Measurements from ENCODE around the gene THRB. TPM values are rescaled to one million over a fixed set of nuclear protein-coding genes. Genes with fewer than 3 reads are reported as not detected.

The THRB gene
- total and polyA plus RNA-seq, 12 donors = 3.8 to 32.8 (median 26.0) TPM

DNA sequence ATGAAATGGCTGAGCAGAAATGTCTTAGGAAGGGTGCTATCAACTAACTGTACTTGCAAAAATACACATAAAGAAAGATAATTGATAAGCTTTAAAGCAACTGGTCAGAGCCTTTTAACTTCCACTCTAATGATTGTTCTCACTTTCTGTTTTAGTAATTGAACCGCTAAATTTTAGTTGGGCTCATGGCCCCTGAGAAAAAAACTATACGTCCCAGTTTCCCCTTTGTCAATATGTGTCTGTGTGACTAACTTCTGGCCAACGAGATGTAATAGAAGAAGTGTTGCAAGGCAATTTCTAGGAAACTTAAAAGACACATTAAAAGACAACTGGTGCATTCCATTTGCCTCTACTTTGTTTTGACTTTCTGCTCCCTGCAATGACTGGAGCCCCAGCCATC, 325.7 kb downstream of the THRB start:
- ATAC-seq (no peak), DNase-seq (no peak)
- TF ChIP-seq, protein P1, sequence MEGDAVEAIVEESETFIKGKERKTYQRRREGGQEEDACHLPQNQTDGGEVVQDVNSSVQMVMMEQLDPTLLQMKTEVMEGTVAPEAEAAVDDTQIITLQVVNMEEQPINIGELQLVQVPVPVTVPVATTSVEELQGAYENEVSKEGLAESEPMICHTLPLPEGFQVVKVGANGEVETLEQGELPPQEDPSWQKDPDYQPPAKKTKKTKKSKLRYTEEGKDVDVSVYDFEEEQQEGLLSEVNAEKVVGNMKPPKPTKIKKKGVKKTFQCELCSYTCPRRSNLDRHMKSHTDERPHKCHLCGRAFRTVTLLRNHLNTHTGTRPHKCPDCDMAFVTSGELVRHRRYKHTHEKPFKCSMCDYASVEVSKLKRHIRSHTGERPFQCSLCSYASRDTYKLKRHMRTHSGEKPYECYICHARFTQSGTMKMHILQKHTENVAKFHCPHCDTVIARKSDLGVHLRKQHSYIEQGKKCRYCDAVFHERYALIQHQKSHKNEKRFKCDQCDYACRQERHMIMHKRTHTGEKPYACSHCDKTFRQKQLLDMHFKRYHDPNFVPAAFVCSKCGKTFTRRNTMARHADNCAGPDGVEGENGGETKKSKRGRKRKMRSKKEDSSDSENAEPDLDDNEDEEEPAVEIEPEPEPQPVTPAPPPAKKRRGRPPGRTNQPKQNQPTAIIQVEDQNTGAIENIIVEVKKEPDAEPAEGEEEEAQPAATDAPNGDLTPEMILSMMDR (IDR thresholded peaks at IDR 0.05) = no peak
- peaks cover 0 to 6% (median 0%) of the 10 kb centered on the region in 9 donors for H3K4me1 ChIP-seq
- 91 to 93% methylated on average over 3 of the region's 3 CpGs for WGBS, 2 donors
- no peaks in the 10 kb centered on the region for H3K9me3 ChIP-seq
- no peaks in the 10 kb centered on the region for H3K36me3 ChIP-seq
- no peak overlapping the region for H3K27ac ChIP-seq
- H3K4me3 ChIP-seq = no peak overlapping the region
- intact Hi-C loops (cut with DNase I) = no loop called here
- no peaks in the 10 kb centered on the region for H3K27me3 ChIP-seq

DNA sequence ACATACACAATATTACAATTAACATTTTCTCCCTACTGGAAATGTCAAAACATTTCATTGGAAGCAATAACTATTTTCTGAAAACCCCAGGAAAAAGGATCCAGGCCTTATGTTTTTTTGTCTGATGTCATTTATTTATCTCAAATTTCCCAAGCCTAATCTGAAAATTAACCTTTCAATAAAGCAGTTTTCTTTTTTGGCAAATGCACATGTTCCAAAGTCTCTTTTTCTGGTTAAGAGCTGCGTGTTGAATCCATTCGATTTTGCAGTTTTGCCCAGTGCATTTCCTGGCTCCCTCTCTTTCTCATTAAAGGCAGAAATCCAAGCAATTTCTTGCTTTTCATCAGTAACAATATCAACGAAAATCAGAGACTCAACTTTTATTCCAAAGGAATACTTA, 327.2 kb downstream of the THRB start:
- Histone ChIP-seq H3K27ac (no peak overlapping the region), H3K36me3 (no peaks in the 10 kb centered on the region), H3K4me3 (no peak overlapping the region), H3K27me3 (no peaks in the 10 kb centered on the region), H3K4me1 (peaks cover 0 to 6% (median 0%) of the 10 kb centered on the region in 9 donors), H3K9me3 (no peaks in the 10 kb centered on the region)
- TF ChIP-seq, protein P1 (IDR thresholded peaks at IDR 0.05) = no peak
- ATAC-seq (no peak), DNase-seq (no peak)
- intact Hi-C loops (cut with DNase I) = no loop called here
- 57 to 67% methylated on average over 3 of the region's 3 CpGs for WGBS, 2 donors

DNA sequence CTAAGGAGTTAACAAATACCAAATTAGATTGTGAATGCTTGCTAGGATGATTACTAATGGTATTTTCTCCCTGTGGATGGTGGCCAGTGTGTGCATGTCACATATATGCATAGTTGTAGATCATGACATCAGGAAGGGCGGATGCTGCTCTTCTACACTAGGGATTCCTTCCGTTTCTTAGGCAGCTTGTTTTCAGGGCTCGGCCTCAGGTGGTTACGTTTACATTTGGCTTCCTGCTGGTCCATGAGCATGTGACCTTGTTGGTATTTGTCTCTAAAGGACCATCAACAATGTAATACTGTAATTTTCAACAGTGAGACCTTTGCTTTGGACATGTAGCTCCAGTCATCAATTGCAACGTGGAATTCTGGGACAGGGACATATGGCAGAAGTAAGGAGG, 328.1 kb downstream of the THRB start:
- Histone ChIP-seq H3K4me1 (peaks cover 0 to 11% (median 0%) of the 10 kb centered on the region in 9 donors), H3K4me3 (no peak overlapping the region), H3K27ac (no peak overlapping the region), H3K36me3 (no peaks in the 10 kb centered on the region), H3K9me3 (no peaks in the 10 kb centered on the region), H3K27me3 (no peaks in the 10 kb centered on the region)
- intact Hi-C loops (cut with DNase I) = no loop called here
- ATAC-seq = no peak
- 82 to 83% methylated on average over 5 of the region's 5 CpGs for whole genome bisulfite sequencing, 2 donors
- DNase-seq = no peak
- TF ChIP-seq, protein P1 (IDR thresholded peaks at IDR 0.05) = no peak

DNA sequence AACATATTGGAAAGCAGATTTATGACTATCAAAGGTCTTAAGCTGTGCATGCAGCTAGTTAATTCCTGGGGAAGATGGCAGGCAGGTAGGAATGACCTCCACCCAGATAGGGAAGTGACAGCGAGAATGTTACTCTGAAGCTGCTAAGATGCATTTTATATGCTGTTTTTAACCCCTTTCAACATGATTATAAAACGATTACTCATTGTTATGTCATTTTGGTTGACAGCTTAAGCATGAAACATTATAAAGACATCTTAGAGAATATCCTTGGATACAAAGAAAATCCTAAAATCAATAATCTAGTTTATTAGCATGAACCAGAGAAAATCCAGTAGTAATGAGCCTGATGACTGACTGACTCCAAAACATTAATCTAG, 329.1 kb downstream of the THRB start:
- Histone ChIP-seq H3K27ac (no peak overlapping the region), H3K9me3 (no peaks in the 10 kb centered on the region), H3K27me3 (no peaks in the 10 kb centered on the region), H3K36me3 (no peaks in the 10 kb centered on the region), H3K4me3 (no peak overlapping the region), H3K4me1 (peaks cover 0 to 11% (median 0%) of the 10 kb centered on the region in 9 donors)
- ATAC-seq = no peak
- intact Hi-C loops (cut with DNase I) = no loop called here
- WGBS, 2 donors = 82 to 85% methylated on average over 2 of the region's 2 CpGs
- no peak for DNase-seq
- TF ChIP-seq, protein P1 (IDR thresholded peaks at IDR 0.05) = no peak
